ENCODE data around the gene SGMS1.
A peak's percentile ranks its signal among the peaks of the same experiment; 100 is the strongest.
"Not testable (repeated sequence)": the region's sequence is repeated elsewhere in the genome, so short reads cannot be mapped to it uniquely, and the experiment has no call there.

The SGMS1 gene

GRCh38 chr10:50554376-50554994, 69.3 kb downstream of the SGMS1 start:
- Mint-ChIP-seq H3K36me3 (ENCODE audit: low read depth) (peaks cover 2% of the 10 kb centered on the region), H3K4me1 (ENCODE audit: low read depth) (peaks cover 9% of the 10 kb centered on the region), H3K4me3 (no peak overlapping the region), H3K27ac (no peak overlapping the region), H3K27me3 (ENCODE audit: low read depth) (no peaks in the 10 kb centered on the region), H3K9me3 (no peaks in the 10 kb centered on the region)

DNA sequence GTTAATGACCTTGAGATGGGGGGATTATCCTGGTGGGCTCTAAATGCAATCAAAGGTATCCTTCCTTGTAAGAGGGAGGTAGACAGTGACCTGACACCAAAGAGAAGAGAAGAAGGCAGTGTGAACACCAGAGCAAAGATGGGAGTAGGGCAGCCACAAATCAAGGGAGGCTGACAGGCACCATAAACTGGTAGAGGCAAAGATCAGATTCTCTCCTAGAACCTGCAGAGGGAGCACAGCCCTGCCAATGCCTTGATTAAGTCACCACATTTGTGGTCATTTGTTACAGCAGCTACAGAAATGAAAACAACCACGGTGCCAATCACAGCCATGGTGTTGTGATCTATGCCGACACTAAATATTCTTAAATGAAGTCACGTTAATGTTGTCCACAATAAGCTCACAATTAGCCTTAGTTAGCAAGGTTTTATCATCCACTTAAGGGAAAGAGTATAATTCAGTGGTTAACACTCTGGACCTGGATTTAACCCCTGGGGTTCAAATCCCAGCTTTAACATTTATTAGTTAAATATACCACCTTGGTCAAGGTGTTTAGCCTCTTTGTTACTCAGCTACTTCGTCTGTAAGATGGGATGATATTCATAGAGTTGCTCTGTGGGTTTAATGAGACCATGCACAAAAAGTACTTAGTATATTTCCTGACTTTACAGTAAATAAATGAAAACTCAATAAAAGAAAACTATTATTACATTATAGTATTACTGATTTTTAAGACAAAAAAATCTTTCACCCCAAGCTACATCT, 70.8 kb downstream of the SGMS1 start:
- Mint-ChIP-seq H3K4me1 (ENCODE audit: low read depth) (peaks cover 9% of the 10 kb centered on the region), H3K9me3 (peaks cover under 1% of the 10 kb centered on the region), H3K27ac (no peak overlapping the region), H3K27me3 (ENCODE audit: low read depth) (no peaks in the 10 kb centered on the region), H3K4me3 (no peak overlapping the region), H3K36me3 (ENCODE audit: low read depth) (peaks cover 6% of the 10 kb centered on the region)

GRCh38 chr10:50552308-50552707, 71.4 kb downstream of the SGMS1 start:
- peaks cover 13% of the 10 kb centered on the region for H3K4me1 Mint-ChIP-seq (ENCODE audit: low read depth)
- no peak overlapping the region for H3K27ac Mint-ChIP-seq
- H3K9me3 Mint-ChIP-seq, result peaks cover 7% of the 10 kb centered on the region
- H3K36me3 Mint-ChIP-seq (ENCODE audit: low read depth), result peaks cover 11% of the 10 kb centered on the region
- no peaks in the 10 kb centered on the region for H3K27me3 Mint-ChIP-seq (ENCODE audit: low read depth)
- H3K4me3 Mint-ChIP-seq, result no peak overlapping the region

DNA sequence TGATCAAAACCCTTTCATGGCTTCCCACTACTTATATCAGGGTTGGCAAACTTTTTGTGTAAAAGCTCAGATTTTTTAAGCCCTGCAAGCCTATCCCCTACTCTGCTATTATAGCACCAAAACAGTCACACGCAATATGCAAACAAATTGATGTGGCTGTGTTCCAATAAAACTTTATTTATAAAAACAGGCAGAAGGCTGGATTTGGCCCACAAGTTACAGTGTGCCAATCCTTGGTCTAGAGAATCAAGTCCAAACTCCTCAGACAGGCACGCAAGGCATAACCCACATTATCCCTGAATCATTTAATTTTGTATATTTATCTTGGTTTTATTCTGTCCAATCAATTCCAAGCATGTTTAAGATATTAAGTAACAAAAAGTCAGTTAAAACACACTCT, 71.9 kb downstream of the SGMS1 start:
- H3K9me3 Mint-ChIP-seq, result peaks cover 11% of the 10 kb centered on the region
- H3K27me3 Mint-ChIP-seq (ENCODE audit: low read depth), result no peaks in the 10 kb centered on the region
- peaks cover 13% of the 10 kb centered on the region for H3K4me1 Mint-ChIP-seq (ENCODE audit: low read depth)
- no peak overlapping the region for H3K4me3 Mint-ChIP-seq
- H3K36me3 Mint-ChIP-seq (ENCODE audit: low read depth), result peaks cover 12% of the 10 kb centered on the region
- H3K27ac Mint-ChIP-seq, result no peak overlapping the region

GRCh38 chr10:50550291-50550839, 73.4 kb downstream of the SGMS1 start:
- Mint-ChIP-seq H3K4me1 (ENCODE audit: low read depth) (peaks cover 10% of the 10 kb centered on the region), H3K36me3 (ENCODE audit: low read depth) (peaks cover 10% of the 10 kb centered on the region), H3K27ac (no peak overlapping the region), H3K9me3 (peaks cover 12% of the 10 kb centered on the region), H3K4me3 (no peak overlapping the region), H3K27me3 (ENCODE audit: low read depth) (no peaks in the 10 kb centered on the region)

GRCh38 chr10:50549186-50549585, 74.6 kb downstream of the SGMS1 start:
- H3K27me3 Mint-ChIP-seq (ENCODE audit: low read depth); H3K4me3 Mint-ChIP-seq; H3K27ac Mint-ChIP-seq: not testable (repeated sequence)
- H3K9me3 Mint-ChIP-seq, result peaks cover 12% of the 10 kb centered on the region
- H3K4me1 Mint-ChIP-seq (ENCODE audit: low read depth), result peaks cover 20% of the 10 kb centered on the region
- peaks cover 14% of the 10 kb centered on the region for H3K36me3 Mint-ChIP-seq (ENCODE audit: low read depth)

DNA sequence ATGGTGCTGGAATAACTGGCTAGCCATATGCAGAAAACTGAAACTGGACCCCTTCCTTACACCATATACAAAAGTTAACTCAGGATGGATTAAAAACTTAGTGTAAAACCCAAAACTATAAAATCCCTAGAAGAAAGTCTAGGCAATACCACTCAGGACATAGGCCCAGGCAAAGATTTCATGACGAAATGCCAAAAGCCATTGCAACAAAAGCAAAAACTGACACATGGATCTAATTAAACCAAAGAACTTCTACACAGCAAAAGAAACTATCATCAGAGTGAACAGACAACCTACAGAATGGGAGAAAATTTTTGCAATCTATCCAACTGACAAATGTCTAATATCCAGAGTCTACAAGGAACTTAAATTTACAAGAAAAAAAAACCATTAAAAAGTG, 75.3 kb downstream of the SGMS1 start:
- H3K9me3 Mint-ChIP-seq, result peaks cover 12% of the 10 kb centered on the region
- not testable (repeated sequence) for H3K4me3 Mint-ChIP-seq; H3K27me3 Mint-ChIP-seq (ENCODE audit: low read depth); H3K27ac Mint-ChIP-seq
- H3K4me1 Mint-ChIP-seq (ENCODE audit: low read depth), result peaks cover 20% of the 10 kb centered on the region
- peaks cover 14% of the 10 kb centered on the region for H3K36me3 Mint-ChIP-seq (ENCODE audit: low read depth)

DNA sequence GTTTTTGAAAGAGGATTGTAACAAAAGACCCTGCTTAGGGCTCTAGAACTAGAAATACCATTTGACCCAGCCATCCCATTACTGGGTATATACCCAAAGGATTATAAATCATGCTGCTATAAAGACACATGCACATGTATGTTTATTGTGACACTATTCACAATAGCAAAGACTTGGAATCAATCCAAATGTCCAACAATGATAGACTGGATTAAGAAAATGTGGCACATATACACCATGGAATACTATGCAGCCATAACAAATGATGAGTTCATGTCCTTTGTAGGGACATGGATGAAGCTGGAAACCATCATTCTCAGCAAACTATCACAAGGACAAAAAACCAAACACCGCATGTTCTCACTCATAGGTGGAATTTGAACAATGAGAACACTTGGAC, 77.5 kb downstream of the SGMS1 start:
- not testable (repeated sequence) for H3K4me3 Mint-ChIP-seq; H3K27ac Mint-ChIP-seq; H3K27me3 Mint-ChIP-seq (ENCODE audit: low read depth)
- Mint-ChIP-seq H3K4me1 (ENCODE audit: low read depth) (peaks cover 31% of the 10 kb centered on the region), H3K36me3 (ENCODE audit: low read depth) (peaks cover 14% of the 10 kb centered on the region), H3K9me3 (peaks cover 12% of the 10 kb centered on the region)

GRCh38 chr10:50545846-50546245, 77.9 kb downstream of the SGMS1 start:
- Mint-ChIP-seq H3K27ac (no peak overlapping the region), H3K4me3 (no peak overlapping the region), H3K27me3 (ENCODE audit: low read depth) (no peaks in the 10 kb centered on the region), H3K4me1 (ENCODE audit: low read depth) (peaks cover 33% of the 10 kb centered on the region), H3K36me3 (ENCODE audit: low read depth) (peaks cover 14% of the 10 kb centered on the region), H3K9me3 (peaks cover 13% of the 10 kb centered on the region)

GRCh38 chr10:50544857-50545429, 78.8 kb downstream of the SGMS1 start:
- no peak overlapping the region for H3K4me3 Mint-ChIP-seq
- H3K27ac Mint-ChIP-seq, result peak overlapping the region; percentile 73
- H3K36me3 Mint-ChIP-seq (ENCODE audit: low read depth), result peaks cover 19% of the 10 kb centered on the region
- peaks cover 17% of the 10 kb centered on the region for H3K9me3 Mint-ChIP-seq
- H3K27me3 Mint-ChIP-seq (ENCODE audit: low read depth), result no peaks in the 10 kb centered on the region
- peaks cover 42% of the 10 kb centered on the region for H3K4me1 Mint-ChIP-seq (ENCODE audit: low read depth)

DNA sequence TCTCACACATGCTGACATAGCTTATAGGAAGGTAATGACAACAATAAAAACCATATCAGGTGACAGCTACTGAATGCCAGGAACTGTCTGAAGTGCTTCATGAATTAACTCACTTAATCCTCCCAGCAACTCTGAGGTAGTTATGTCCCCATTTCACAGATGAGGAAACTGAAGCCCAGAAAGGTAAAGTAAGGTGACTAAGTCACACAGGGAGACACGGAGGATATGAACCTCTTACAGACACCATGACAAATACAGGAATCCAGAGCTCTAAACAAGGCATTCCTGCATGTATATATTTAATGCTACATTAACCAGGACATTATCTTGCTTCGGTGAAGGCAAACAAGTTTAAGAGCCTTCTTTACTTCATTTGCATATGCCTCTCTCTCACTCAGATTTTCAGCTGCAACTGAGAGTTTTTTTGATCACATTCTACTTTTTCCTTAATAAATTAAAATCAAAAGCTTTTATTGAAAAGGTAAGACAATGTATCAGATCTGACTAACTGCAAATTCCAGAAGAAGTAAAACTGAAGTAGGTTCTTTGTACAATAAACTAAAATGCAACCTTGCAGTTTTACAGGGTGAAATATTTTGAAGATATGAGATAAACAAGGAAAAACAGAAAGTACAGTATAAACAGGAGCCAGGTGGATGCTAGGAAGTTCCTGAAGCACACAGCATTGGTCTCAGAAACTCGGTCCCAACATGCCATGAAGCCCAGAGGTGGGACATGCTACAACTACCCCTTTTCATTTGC, 79.5 kb downstream of the SGMS1 start:
- peaks cover 17% of the 10 kb centered on the region for H3K9me3 Mint-ChIP-seq
- H3K36me3 Mint-ChIP-seq (ENCODE audit: low read depth), result peaks cover 19% of the 10 kb centered on the region
- H3K4me3 Mint-ChIP-seq, result no peak overlapping the region
- no peak overlapping the region for H3K27ac Mint-ChIP-seq
- H3K4me1 Mint-ChIP-seq (ENCODE audit: low read depth), result peaks cover 47% of the 10 kb centered on the region
- no peaks in the 10 kb centered on the region for H3K27me3 Mint-ChIP-seq (ENCODE audit: low read depth)

DNA sequence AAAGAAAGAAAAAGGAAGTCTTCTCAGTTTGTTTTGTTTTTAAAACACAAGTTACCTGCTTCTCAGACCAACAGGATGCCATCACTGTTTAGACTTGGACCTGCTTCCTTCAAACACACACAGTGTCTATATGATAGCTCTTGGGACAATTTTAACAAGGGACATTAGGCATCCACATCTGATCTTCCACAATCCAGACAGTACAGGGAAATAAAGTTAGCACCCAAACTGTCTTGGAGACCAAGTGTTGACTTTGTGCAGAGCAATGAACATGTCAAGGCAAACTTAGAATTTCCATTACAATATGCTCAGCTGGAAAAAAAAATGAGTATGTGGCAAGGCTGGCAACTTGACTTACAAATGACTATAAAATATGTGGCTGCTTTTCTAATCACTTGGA, 80.9 kb downstream of the SGMS1 start:
- H3K27ac Mint-ChIP-seq, result no peak overlapping the region
- H3K36me3 Mint-ChIP-seq (ENCODE audit: low read depth), result peaks cover 15% of the 10 kb centered on the region
- no peak overlapping the region for H3K4me3 Mint-ChIP-seq
- no peaks in the 10 kb centered on the region for H3K27me3 Mint-ChIP-seq (ENCODE audit: low read depth)
- peaks cover 56% of the 10 kb centered on the region for H3K4me1 Mint-ChIP-seq (ENCODE audit: low read depth)
- peaks cover 15% of the 10 kb centered on the region for H3K9me3 Mint-ChIP-seq

GRCh38 chr10:50541921-50542320, 81.8 kb downstream of the SGMS1 start:
- peaks cover 9% of the 10 kb centered on the region for H3K36me3 Mint-ChIP-seq (ENCODE audit: low read depth)
- H3K4me3 Mint-ChIP-seq, result no peak overlapping the region
- H3K27me3 Mint-ChIP-seq (ENCODE audit: low read depth), result no peaks in the 10 kb centered on the region
- H3K9me3 Mint-ChIP-seq, result peaks cover 6% of the 10 kb centered on the region
- H3K27ac Mint-ChIP-seq, result no peak overlapping the region
- peaks cover 53% of the 10 kb centered on the region for H3K4me1 Mint-ChIP-seq (ENCODE audit: low read depth)

DNA sequence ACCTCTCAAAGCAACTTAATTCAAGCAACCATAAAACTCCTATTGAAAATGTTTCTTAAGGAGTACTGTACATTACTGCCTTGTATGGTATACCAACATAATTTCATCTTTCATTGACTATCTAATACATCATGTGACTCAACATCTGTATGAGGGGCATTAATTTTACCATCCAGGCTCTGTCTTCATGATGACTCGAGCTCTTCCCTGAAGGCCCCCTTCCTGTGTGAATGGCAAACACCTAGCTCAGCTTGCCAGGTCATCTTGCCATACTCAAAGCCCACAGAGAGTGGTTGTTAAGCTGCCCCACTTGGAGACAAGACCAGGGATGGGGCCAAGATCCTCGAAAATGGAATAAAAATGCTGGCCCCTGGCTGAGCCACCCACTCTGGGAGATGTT, 82.4 kb downstream of the SGMS1 start:
- Mint-ChIP-seq H3K4me3 (no peak overlapping the region), H3K27ac (no peak overlapping the region), H3K36me3 (ENCODE audit: low read depth) (peaks cover 9% of the 10 kb centered on the region), H3K9me3 (peaks cover 5% of the 10 kb centered on the region), H3K27me3 (ENCODE audit: low read depth) (no peaks in the 10 kb centered on the region), H3K4me1 (ENCODE audit: low read depth) (peaks cover 55% of the 10 kb centered on the region)

Data from T-helper 1 cell treated with Interleukin-12 subunit alpha and Interleukin-12 subunit beta and Interleukin-4 antibody, amounts not matched to agents 30 μg/mL and 1 μg/mL, for 36 hours (primary cell).